Activated T-helper 17 cell treated with anti-CD3 and anti-CD28 coated beads, Interleukin-2, amount 50 U/mL, for 72 hours (primary cell): Measurements from ENCODE around the gene ISL1. TPM values are rescaled to one million over a fixed set of nuclear protein-coding genes. Genes with fewer than 3 reads are reported as not detected.

Source experiments
- ATAC-seq: fragments of 150-1000 bp; cut with Tn5 transposase; replicated peaks from 2 replicates; pipeline ENCODE4 v1.10.0; 2021; ENCODE audit warnings: mild to moderate bottlenecking, moderate library complexity
- H3K27ac Mint-ChIP-seq: one replicate; pipeline ENCODE4 v1.8.0; 2022; ENCODE audit warnings: mixed read lengths
- H3K27me3 Mint-ChIP-seq: one replicate; pipeline ENCODE4 v1.8.0; 2022; ENCODE audit warnings: mixed read lengths
- H3K36me3 Mint-ChIP-seq: one replicate; pipeline ENCODE4 v1.8.0; 2022; ENCODE audit warnings: low read depth, mild to moderate bottlenecking, mixed read lengths
- H3K4me1 Mint-ChIP-seq: one replicate; pipeline ENCODE4 v1.8.0; 2022; ENCODE audit warnings: mixed read lengths
- H3K4me3 Mint-ChIP-seq: one replicate; pipeline ENCODE4 v1.8.0; 2022; ENCODE audit warnings: mild to moderate bottlenecking, mixed read lengths
- H3K9me3 Mint-ChIP-seq: one replicate; pipeline ENCODE4 v1.8.0; 2022; ENCODE audit warnings: mixed read lengths
- total RNA-seq, 2 donors: library from RNA; stranded (reverse); gene quantifications; one replicate each; pipeline ENCODE4 v1.2.3, GENCODE V29; 2022

ISL1 gene
- total RNA-seq, 2 donors from 2014 or later = not detected

DNA sequence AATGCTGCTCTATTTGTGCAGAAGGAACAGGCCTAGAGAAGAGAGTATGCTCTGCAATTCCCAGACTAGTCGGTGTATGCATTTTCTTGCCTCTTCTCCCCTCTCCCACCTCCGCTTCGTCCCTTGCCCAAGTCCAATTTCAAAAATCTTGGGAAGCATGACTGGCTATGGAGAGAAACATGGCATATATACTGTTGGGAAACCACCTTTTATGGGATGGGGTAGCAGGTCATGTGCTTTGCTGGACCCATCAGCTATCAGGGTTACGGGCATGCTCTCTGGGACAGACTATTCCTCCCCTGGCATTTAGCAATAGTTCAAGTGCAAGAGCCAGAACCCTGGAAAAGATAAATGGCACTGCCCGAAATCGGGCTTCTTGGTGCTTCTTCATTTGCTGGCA lies 12.0 kb downstream of the ISL1 start:
- H3K36me3 Mint-ChIP-seq = no peaks in the 10 kb centered on the region
- no peak overlapping the region for H3K27ac Mint-ChIP-seq
- H3K4me1 Mint-ChIP-seq = no peaks in the 10 kb centered on the region
- no peak for ATAC-seq
- H3K4me3 Mint-ChIP-seq = no peak overlapping the region
- H3K27me3 Mint-ChIP-seq = peaks cover 62% of the 10 kb centered on the region
- no peaks in the 10 kb centered on the region for H3K9me3 Mint-ChIP-seq

- no peak for ATAC-seq
- H3K27me3 Mint-ChIP-seq = peaks cover 60% of the 10 kb centered on the region
- H3K4me1 Mint-ChIP-seq = no peaks in the 10 kb centered on the region
- H3K27ac Mint-ChIP-seq = no peak overlapping the region
- H3K9me3 Mint-ChIP-seq = no peaks in the 10 kb centered on the region
- H3K36me3 Mint-ChIP-seq = no peaks in the 10 kb centered on the region
- no peak overlapping the region for H3K4me3 Mint-ChIP-seq
Observed at GRCh38 chr5:51395666-51396356, 12.6 kb downstream of the ISL1 start.

DNA sequence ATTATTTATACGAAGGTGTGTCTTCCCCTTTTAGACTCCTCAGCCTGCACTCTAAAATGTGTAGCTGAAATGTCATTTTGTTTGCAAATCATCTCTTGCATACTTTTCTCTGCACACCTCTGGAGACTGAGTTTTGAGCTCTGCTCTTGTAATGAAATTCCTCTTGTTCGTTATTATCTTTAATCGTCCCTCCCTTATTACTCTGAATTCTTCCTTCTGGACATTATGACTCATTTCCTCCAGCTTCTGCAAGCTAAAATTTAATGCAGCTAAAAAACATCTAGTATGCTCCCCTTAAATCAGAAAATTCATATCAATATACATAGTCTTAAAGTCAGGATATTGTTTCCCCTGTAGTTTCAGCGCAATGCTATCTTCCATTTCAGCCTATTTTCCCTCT lies 13.5 kb downstream of the ISL1 start:
- no peaks in the 10 kb centered on the region for H3K4me1 Mint-ChIP-seq
- H3K27me3 Mint-ChIP-seq = peaks cover 54% of the 10 kb centered on the region
- H3K27ac Mint-ChIP-seq = no peak overlapping the region
- ATAC-seq = no peak
- no peaks in the 10 kb centered on the region for H3K36me3 Mint-ChIP-seq
- no peak overlapping the region for H3K4me3 Mint-ChIP-seq
- H3K9me3 Mint-ChIP-seq = no peaks in the 10 kb centered on the region

- H3K27ac Mint-ChIP-seq = no peak overlapping the region
- ATAC-seq = no peak
- peaks cover 50% of the 10 kb centered on the region for H3K27me3 Mint-ChIP-seq
- H3K9me3 Mint-ChIP-seq = no peaks in the 10 kb centered on the region
- H3K4me3 Mint-ChIP-seq = no peak overlapping the region
- no peaks in the 10 kb centered on the region for H3K4me1 Mint-ChIP-seq
- H3K36me3 Mint-ChIP-seq = no peaks in the 10 kb centered on the region
Observed at GRCh38 chr5:51397996-51398395, 14.7 kb downstream of the ISL1 start.

DNA sequence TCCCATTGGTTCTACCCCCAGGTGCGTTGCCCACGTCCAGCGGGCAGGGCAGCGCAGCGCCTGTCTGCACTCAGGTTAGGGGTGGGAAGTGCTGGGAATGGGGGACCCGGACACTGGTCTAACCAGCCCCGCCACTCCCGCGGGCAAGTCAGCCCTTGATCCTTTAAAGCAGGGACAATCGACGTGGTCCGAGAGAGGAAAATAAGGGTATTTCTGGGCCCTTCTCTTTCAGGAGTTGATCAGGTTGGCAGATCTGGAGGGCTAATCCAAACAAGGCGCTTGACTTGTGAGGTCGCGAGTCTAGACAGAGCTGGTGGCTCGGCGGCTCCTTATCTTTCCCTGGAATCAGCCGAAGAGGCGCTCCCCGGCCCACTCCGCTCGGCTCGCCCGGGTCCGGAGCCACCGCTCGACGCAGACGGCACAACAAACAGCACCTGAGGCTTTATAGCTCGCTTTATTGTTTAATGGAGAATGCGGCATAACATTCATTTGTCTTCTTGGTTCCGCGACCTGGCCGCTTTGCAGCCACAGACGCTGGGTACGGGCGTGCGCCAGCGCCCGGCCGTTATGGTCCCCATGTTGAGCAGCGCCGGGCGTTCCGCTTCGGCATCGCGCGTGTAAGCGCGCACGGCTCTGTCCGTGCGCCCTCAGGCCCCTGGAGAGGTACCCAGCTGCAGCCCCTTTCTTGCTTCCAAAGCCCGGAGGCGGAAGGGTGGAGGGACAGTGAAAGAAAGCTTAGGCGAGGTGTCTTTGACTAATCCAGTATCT lies 15.8 kb downstream of the ISL1 start:
- no peak for ATAC-seq
- peaks cover 48% of the 10 kb centered on the region for H3K27me3 Mint-ChIP-seq
- H3K9me3 Mint-ChIP-seq = no peaks in the 10 kb centered on the region
- no peak overlapping the region for H3K4me3 Mint-ChIP-seq
- no peak overlapping the region for H3K27ac Mint-ChIP-seq
- no peaks in the 10 kb centered on the region for H3K4me1 Mint-ChIP-seq
- H3K36me3 Mint-ChIP-seq = no peaks in the 10 kb centered on the region

DNA sequence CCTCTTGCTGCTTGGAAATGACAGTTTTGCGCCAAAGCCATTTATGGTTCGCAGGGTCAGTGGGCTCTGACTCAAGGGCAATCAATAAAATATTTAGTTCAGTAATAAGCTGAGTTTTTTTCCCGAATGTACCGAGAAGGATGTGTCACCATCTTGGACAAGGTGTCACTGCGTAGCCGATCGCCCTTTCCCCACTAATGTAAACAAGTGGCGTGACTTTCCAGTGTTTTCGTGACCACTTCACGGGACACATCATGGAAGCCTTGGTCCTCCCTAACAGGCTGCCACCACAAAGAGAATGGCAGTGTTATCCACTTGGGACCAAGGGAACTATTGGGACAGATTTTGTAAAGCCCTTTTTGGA lies 16.4 kb downstream of the ISL1 start:
- Mint-ChIP-seq H3K4me1 (no peaks in the 10 kb centered on the region), H3K27me3 (peaks cover 45% of the 10 kb centered on the region), H3K4me3 (no peak overlapping the region), H3K9me3 (no peaks in the 10 kb centered on the region), H3K27ac (no peak overlapping the region), H3K36me3 (no peaks in the 10 kb centered on the region)
- ATAC-seq = no peak

GRCh38 chr5:51404255-51404654 lies 21.0 kb downstream of the ISL1 start:
- no peaks in the 10 kb centered on the region for H3K9me3 Mint-ChIP-seq
- H3K36me3 Mint-ChIP-seq = no peaks in the 10 kb centered on the region
- no peaks in the 10 kb centered on the region for H3K4me1 Mint-ChIP-seq
- no peak overlapping the region for H3K4me3 Mint-ChIP-seq
- no peak for ATAC-seq
- no peak overlapping the region for H3K27ac Mint-ChIP-seq
- H3K27me3 Mint-ChIP-seq = peaks cover 13% of the 10 kb centered on the region

DNA sequence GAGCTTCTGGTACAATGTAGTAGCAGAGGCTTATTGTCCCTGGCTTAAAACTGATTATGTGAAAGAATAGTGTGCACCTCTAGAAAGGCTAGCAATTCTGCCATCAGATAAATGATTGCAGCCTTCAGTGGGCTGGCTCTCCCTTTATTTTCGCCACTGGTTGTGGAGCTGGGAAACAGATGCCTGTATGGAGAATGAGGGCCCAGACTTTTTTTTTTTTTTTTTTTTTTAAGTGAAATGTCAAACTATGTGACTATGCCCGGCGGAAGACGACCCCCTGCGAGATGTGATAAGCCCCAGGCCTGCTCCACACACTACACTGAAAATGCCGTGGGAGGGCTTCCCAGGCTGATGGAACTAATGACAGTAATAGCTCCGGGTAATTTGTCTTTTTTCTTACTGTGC lies 28.7 kb downstream of the ISL1 start:
- Mint-ChIP-seq H3K4me3 (no peak overlapping the region), H3K27ac (no peak overlapping the region), H3K27me3 (no peaks in the 10 kb centered on the region), H3K36me3 (no peaks in the 10 kb centered on the region), H3K4me1 (no peaks in the 10 kb centered on the region), H3K9me3 (no peaks in the 10 kb centered on the region)
- ATAC-seq = no peak

DNA sequence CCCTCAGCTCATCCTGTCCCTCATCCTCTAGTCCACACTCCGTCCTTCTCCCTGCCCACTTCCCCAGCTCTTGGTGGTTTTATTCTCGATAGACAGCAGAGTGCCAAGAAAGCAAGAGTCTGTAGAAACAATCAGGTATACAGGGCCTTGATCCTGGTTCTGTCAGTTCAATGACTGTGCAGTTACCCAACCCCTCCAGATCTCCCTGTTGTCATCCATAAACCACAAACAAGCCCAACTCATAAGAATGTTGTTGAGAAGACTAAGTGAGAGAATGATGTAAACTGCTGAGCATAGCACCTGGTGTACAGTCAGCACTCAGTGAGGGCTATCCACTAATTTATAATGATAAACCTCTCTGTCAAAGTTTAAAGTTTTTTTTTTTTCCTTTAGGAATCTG lies 31.3 kb downstream of the ISL1 start:
- Mint-ChIP-seq H3K4me3 (no peak overlapping the region), H3K27ac (no peak overlapping the region), H3K36me3 (no peaks in the 10 kb centered on the region), H3K9me3 (peaks cover 4% of the 10 kb centered on the region), H3K4me1 (no peaks in the 10 kb centered on the region), H3K27me3 (no peaks in the 10 kb centered on the region)
- ATAC-seq = no peak

DNA sequence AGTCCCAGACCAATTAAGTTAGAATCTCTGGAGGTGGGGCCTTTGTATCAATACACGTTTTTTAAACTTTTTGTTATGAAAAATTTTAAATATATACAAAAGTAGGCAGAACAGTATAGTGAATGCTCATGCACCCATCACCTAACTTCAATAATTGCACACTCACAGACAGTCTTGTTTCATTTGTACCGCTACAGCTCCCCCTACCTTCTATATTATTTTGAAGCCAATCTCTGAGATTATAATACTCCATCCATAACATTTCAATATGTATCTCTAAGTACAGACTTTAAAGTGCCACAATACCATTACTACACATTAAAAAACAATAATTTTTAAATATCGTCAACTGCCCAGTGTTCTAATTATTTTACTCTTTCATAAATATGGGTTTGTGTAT lies 32.9 kb downstream of the ISL1 start:
- ATAC-seq = no peak
- H3K27me3 Mint-ChIP-seq = no peaks in the 10 kb centered on the region
- H3K36me3 Mint-ChIP-seq = no peaks in the 10 kb centered on the region
- no peaks in the 10 kb centered on the region for H3K4me1 Mint-ChIP-seq
- no peak overlapping the region for H3K27ac Mint-ChIP-seq
- peaks cover 8% of the 10 kb centered on the region for H3K9me3 Mint-ChIP-seq
- no peak overlapping the region for H3K4me3 Mint-ChIP-seq

- H3K4me1 Mint-ChIP-seq = no peaks in the 10 kb centered on the region
- no peak for ATAC-seq
- no peak overlapping the region for H3K27ac Mint-ChIP-seq
- H3K9me3 Mint-ChIP-seq = peaks cover 3% of the 10 kb centered on the region
- no peaks in the 10 kb centered on the region for H3K27me3 Mint-ChIP-seq
- H3K4me3 Mint-ChIP-seq = no peak overlapping the region
- H3K36me3 Mint-ChIP-seq = no peaks in the 10 kb centered on the region
Observed at GRCh38 chr5:51433052-51433710, 49.9 kb downstream of the ISL1 start.

GRCh38 chr5:51439232-51439631 lies 56.0 kb downstream of the ISL1 start:
- no peak for ATAC-seq
- Mint-ChIP-seq H3K4me1 (no peaks in the 10 kb centered on the region), H3K27ac (no peak overlapping the region), H3K9me3 (no peaks in the 10 kb centered on the region), H3K4me3 (no peak overlapping the region), H3K36me3 (no peaks in the 10 kb centered on the region), H3K27me3 (no peaks in the 10 kb centered on the region)
